Parathyroid adenoma (tissue), 2 donors: ENCODE measurements around the gene OR6S1.
"Not testable (repeated sequence)": the region's sequence is repeated elsewhere in the genome, so short reads cannot be mapped to it uniquely, and the experiment has no call there.

Experiments used
- H2AFZ ChIP-seq: fragments of 300-600 bp; sonication (generic); one replicate; pipeline ENCODE4 v1.7.0; 2017; ENCODE audit warnings: antibody characterized with exemption, mild to moderate bottlenecking
- H3K27ac ChIP-seq: fragments of 300-600 bp; sonication (generic); one replicate; pipeline ENCODE4 v1.7.0; 2017
- H3K27me3 ChIP-seq: fragments of 300-600 bp; sonication (generic); one replicate; pipeline ENCODE4 v1.7.0; 2017; ENCODE audit warnings: low read length; ENCODE audit not compliant: control insufficient read depth, insufficient read depth
- H3K36me3 ChIP-seq: fragments of 300-600 bp; sonication (generic); one replicate; pipeline ENCODE4 v1.7.0; 2017; ENCODE audit warnings: low read length; ENCODE audit not compliant: control insufficient read depth, insufficient read depth
- H3K4me1 ChIP-seq: fragments of 300-600 bp; sonication (generic); one replicate; pipeline ENCODE4 v1.7.0; 2017; ENCODE audit warnings: control low read depth
- H3K4me2 ChIP-seq: fragments of 300-600 bp; sonication (generic); one replicate; pipeline ENCODE4 v1.7.0; 2017; ENCODE audit warnings: low read length
- H3K4me3 ChIP-seq: fragments of 300-600 bp; sonication (generic); one replicate; pipeline ENCODE4 v1.7.0; 2017; ENCODE audit warnings: low read depth, low read length
- H3K79me2 ChIP-seq: fragments of 300-600 bp; sonication (generic); one replicate; pipeline ENCODE4 v1.7.0; 2017; ENCODE audit warnings: control low read depth
- H3K9ac ChIP-seq: fragments of 300-600 bp; sonication (generic); one replicate; pipeline ENCODE4 v1.7.0; 2017; ENCODE audit warnings: mild to moderate bottlenecking
- H3K9me3 ChIP-seq: fragments of 300-600 bp; sonication (generic); one replicate; pipeline ENCODE4 v1.7.0; 2017; ENCODE audit warnings: low read length; ENCODE audit not compliant: control insufficient read depth
- CTCF ChIP-seq: fragments of 300-600 bp; sonication (generic); IDR thresholded peaks from one replicate; pipeline ENCODE4 v1.7.0; 2017; ENCODE audit warnings: antibody characterized with exemption, mild to moderate bottlenecking
- donor health status: primary hyperparathyroidism.

The OR6S1 gene

GRCh38 chr14:20626274-20626673 lies 15.2 kb downstream of the OR6S1 start:
- Histone ChIP-seq H3K4me2 (no peak overlapping the region), H3K27ac (no peak overlapping the region), H3K9ac (no peak overlapping the region), H3K9me3 (no peaks in the 10 kb centered on the region), H3K79me2 (no peaks in the 10 kb centered on the region), H2AFZ (peak overlapping the region; percentile 25), H3K4me1 (no peaks in the 10 kb centered on the region), H3K36me3 (no peaks in the 10 kb centered on the region), H3K27me3 (no peaks in the 10 kb centered on the region), H3K4me3 (no peak overlapping the region)
- no peak for TF ChIP-seq CTCF

- H2AFZ ChIP-seq: peak overlapping the region; percentile 61
- no peak overlapping the region for H3K4me2 ChIP-seq
- no peaks in the 10 kb centered on the region for H3K79me2 ChIP-seq
- H3K27ac ChIP-seq: no peak overlapping the region
- H3K9me3 ChIP-seq: no peaks in the 10 kb centered on the region
- no peak overlapping the region for H3K4me3 ChIP-seq
- no peaks in the 10 kb centered on the region for H3K4me1 ChIP-seq
- H3K9ac ChIP-seq: no peak overlapping the region
- no peaks in the 10 kb centered on the region for H3K36me3 ChIP-seq
- no peaks in the 10 kb centered on the region for H3K27me3 ChIP-seq
- TF ChIP-seq CTCF: no peak
Measured at GRCh38 chr14:20624495-20625070, 16.9 kb downstream of the OR6S1 start.

GRCh38 chr14:20623798-20624197 lies 17.7 kb downstream of the OR6S1 start:
- Histone ChIP-seq H3K4me3 (no peak overlapping the region), H3K9ac (no peak overlapping the region), H3K79me2 (no peaks in the 10 kb centered on the region), H3K27ac (no peak overlapping the region), H3K4me1 (no peaks in the 10 kb centered on the region), H3K9me3 (no peaks in the 10 kb centered on the region), H2AFZ (no peak overlapping the region), H3K27me3 (no peaks in the 10 kb centered on the region), H3K36me3 (no peaks in the 10 kb centered on the region), H3K4me2 (no peak overlapping the region)
- TF ChIP-seq CTCF: no peak

GRCh38 chr14:20622816-20623291 lies 18.6 kb downstream of the OR6S1 start:
- no peak overlapping the region for H3K9ac ChIP-seq
- H3K27me3 ChIP-seq: no peaks in the 10 kb centered on the region
- H3K4me2 ChIP-seq: no peak overlapping the region
- no peaks in the 10 kb centered on the region for H3K4me1 ChIP-seq
- H3K9me3 ChIP-seq: no peaks in the 10 kb centered on the region
- H3K79me2 ChIP-seq: no peaks in the 10 kb centered on the region
- TF ChIP-seq CTCF: no peak
- H3K4me3 ChIP-seq: no peak overlapping the region
- no peak overlapping the region for H2AFZ ChIP-seq
- H3K27ac ChIP-seq: no peak overlapping the region
- H3K36me3 ChIP-seq: no peaks in the 10 kb centered on the region

GRCh38 chr14:20620798-20621478 lies 20.6 kb downstream of the OR6S1 start:
- Histone ChIP-seq H3K4me1 (no peaks in the 10 kb centered on the region), H3K4me3 (no peak overlapping the region), H3K9ac (no peak overlapping the region), H3K4me2 (no peak overlapping the region), H3K79me2 (no peaks in the 10 kb centered on the region), H3K27ac (no peak overlapping the region), H3K36me3 (no peaks in the 10 kb centered on the region), H3K9me3 (no peaks in the 10 kb centered on the region), H2AFZ (no peak overlapping the region), H3K27me3 (no peaks in the 10 kb centered on the region)
- TF ChIP-seq CTCF: no peak

GRCh38 chr14:20619688-20620087 lies 21.8 kb downstream of the OR6S1 start:
- not testable (repeated sequence) for H2AFZ ChIP-seq, H3K36me3 ChIP-seq, H3K9me3 ChIP-seq, H3K4me2 ChIP-seq, H3K27me3 ChIP-seq, H3K27ac ChIP-seq, H3K9ac ChIP-seq, H3K4me3 ChIP-seq, H3K4me1 ChIP-seq, H3K79me2 ChIP-seq
